NAMALWA (cell line): Measurements from ENCODE around the gene SYNGR4.
"Not testable (repeated sequence)": the region's sequence is repeated elsewhere in the genome, so short reads cannot be mapped to it uniquely, and the experiment has no call there.

Experiments used
- DNase-seq: peaks from one replicate; pipeline ENCODE4 v3.0.0-alpha.2; 2015; ENCODE audit warnings: low spot score

The SYNGR4 gene

DNA sequence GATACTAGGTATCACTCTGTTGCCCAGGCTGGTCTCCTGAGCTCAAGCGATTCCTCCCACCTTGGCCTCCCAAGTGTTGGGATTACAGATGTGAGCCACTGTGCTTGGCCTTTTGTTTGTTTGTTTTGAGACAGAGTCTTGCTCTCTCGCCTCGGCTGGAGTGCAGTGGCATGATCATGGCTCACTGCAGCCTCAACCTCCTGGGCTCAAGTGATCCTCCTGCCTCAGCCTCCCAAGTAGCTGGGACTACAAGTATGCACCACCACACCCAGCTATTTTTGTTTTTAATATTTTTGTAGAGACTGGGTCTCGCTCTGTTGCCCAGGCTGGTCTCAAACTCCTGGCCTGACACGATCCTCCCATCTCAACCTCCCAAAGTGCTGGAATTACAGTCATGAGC, 7.6 kb downstream of the SYNGR4 start:
- DNase-seq = not testable (repeated sequence)

DNA sequence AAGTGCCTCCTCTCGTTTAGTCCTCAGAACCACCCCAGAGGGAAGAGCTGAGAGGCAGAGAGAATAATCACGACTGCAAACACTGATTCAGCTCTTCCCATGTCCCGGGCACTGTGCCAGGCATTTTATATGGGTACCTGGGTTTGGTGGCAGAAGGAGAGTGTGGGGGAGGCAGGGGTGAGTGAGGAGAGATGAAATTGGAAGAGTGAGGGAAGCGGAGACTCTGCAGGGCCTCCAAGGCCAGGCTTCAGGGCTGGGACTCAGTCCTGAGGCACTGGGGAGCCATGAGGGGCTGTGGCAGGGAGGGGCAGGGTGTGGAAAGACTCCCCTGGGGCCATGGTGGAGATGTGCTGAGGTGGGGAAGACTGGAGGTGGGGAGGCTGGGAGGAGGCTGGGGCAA, 8.7 kb downstream of the SYNGR4 start:
- DNase-seq = no peak

DNA sequence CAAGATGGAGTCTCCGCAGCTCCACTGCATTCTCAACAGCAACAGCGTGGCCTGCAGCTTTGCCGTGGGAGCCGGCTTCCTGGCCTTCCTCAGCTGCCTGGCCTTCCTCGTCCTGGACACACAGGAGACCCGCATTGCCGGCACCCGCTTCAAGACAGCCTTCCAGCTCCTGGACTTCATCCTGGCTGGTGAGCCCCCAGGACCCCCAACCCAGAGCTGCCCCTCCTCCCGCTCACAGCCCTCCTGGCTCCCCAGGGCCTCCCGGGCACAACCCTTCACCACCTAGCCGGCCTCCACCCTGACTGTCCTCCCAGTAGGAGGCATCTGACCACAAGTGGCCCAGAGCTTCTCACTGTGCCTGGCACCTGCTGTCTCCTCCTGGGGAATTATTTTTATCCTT, 9.4 kb downstream of the SYNGR4 start:
- no peak for DNase-seq

DNA sequence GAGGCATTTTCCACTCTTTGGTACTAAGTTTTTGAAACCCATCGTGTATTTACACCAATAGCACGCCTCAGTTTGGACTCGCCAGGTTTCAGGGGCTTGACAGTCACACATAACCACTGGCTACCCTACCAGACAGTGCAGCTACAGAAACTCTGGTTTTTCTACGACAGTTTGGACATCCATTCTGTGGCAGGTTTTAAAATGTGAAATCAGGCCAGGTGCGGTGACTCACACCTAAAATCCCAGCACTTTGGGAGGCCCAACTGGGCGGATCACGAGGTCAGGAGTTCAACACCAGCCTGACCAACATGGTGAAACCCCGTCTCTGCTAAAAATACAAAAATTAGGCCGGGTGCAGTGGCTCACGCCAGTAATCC, 14.0 kb downstream of the SYNGR4 start:
- DNase-seq = no peak

DNA sequence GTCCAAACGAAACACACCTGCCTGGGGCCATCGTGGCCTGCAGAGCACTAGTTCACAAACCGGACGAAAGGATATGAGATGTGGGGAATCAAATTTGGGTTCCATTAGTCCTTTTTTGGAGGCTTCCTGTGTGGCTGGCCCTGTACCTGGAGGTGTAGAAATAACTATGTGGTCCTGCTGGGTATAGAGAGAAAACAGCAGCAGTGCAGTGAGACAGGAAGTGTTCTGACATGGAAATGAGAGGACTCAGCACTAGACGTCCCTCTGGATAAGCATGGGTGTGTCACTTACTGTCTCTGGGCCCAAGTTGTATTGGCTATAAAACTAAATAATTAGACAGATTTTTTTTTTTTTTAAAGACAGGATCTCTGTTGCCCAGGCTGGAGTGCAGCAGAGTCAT, 14.9 kb downstream of the SYNGR4 start:
- DNase-seq = no peak

DNA sequence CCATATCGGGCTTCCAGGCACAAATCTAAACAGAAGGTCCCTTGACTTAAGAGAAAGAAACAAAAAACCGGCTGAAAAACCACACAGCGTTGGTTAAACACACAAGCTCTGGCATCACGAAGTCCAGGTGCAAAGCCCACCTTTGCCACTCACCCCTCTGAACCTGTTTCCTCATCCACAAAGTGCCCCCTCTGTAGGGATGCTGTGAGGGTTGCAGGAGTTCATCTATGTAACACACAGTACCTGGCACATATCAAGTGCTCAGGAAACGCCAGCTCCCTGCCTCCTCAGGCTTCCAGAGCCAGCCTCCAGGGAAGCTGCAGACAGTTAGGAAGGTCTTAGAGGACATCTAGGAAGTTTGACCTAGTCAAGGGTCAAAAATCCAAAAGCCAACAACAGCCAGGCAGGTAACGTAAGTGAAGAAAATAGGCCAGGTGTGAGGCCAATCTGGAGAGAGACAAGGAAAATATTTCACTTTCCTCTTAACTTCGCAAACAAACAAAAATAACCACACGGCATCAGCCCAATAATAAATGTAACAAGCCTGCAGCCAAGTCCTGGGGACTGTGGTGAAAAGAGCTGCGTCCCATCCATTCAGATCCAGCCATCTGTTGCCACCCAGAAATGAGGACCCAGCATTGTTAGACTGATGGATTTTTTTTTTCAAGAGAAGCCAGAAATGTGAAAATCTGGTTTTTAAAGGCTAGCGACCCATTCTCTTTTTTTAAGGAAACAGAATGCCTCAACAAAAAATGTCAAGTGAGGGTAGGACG, 17.2 kb downstream of the SYNGR4 start:
- no peak for DNase-seq

DNA sequence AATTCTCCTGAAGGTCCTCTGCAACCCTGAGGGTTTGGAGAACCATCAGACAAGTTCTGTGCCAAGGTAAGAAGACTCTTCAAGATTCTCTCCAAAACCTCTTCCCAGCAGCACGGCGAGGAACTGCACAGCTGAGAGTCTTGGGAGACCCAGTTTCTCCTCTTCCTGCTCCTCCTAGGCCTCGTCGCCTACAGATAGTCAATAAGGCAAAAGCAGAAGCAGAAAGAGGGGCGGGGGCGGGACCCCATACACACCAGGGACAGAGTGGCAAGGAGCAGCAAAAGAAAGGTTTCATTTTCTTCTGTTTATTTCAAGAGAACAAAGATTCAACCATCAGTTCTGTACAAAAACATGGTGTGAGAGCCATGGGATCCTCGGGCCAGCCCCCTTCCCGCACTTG, 18.1 kb downstream of the SYNGR4 start:
- DNase-seq = no peak

DNA sequence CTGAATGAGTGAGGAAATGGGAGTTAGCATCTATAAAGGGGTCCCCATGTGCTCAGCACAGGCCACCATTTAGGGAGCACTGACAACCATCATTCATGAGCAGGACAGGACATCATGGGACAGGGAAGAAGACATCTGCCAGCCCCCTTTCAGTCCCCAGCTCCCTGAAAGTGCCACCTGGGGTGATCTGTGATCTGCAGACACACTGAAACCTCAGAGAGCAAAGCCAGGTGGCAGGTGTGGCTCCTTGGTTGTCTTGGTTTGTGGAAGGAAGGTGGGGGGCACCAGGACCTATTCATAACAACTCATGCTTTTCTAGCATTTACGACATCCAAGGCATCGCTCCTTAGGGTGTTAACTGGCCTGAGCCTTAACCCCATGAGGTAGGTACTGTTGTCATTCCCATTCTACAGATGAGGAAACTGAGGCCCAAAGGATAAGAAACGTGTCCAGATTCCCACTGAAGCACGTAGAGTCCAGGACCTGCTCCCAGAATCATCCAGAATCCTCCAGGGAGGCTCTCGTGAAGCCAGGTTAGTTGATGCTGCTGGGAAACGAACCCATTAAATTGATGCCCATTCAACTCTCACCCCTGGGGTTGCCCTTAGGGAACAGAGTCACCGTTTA, 21.4 kb downstream of the SYNGR4 start:
- DNase-seq = no peak

DNA sequence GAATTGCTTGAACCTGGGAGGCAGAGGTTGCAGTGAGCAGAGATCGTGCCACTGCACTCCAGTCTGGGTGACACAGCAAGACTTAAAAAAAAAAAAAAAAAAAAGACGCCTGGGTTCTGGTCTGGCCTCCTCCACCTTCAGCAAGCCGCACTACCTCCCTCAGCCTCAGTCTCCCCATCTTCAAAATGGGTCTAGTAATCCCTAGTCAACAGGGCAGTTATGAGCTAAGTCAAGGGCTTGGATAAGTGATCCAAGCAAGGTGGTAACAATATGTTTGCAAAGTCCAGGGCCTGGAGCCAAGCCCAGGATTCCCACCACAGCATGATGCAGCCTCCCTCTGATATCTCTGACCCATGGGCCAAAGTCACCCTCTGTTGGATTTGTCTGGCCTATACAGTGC, 22.8 kb downstream of the SYNGR4 start:
- DNase-seq = no peak

DNA sequence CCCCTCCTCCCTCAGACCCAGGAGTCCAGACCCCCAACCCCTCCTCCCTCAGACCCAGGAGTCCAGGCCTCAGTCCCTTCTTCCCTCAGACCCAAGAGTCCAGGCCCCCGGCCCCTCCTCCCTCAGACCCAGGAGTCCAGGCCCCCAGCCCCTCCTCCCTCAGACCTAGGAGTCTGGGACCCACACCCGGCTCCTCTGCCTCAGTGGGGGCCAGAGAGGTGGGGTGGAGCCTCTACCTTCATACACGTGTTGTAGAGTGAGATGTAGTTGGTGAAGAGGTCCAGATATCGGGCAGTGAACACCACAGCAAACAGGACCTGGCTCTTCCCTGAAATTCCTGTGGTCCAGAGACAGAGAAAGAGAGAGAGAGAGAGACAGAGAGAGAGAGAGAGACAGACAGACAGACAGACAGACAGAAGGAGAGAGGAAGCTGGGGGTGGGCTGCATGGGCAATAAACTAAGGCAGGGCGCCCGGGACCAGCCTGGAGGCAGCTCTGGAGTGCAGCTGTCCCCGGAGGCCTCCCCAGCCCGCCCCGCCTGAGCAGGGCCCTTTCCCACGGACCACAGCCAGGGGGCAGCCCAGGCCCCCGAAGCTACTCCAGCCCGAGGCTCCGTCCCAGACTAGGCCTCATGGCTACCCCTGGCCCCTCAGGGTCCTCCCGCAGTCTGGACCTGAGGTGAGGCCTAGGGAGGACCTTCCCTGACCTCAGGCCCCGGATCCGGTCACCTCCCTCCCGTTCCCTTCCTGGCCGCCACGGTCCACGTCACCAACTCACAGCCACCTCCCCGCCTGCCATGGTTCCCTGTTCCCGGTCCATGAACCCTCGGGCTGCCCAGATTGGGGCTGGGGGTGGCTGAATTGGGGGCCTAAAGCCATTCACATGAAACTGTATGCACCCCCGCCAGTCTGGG, 26.3 kb downstream of the SYNGR4 start:
- DNase-seq = peak; percentile 78

DNA sequence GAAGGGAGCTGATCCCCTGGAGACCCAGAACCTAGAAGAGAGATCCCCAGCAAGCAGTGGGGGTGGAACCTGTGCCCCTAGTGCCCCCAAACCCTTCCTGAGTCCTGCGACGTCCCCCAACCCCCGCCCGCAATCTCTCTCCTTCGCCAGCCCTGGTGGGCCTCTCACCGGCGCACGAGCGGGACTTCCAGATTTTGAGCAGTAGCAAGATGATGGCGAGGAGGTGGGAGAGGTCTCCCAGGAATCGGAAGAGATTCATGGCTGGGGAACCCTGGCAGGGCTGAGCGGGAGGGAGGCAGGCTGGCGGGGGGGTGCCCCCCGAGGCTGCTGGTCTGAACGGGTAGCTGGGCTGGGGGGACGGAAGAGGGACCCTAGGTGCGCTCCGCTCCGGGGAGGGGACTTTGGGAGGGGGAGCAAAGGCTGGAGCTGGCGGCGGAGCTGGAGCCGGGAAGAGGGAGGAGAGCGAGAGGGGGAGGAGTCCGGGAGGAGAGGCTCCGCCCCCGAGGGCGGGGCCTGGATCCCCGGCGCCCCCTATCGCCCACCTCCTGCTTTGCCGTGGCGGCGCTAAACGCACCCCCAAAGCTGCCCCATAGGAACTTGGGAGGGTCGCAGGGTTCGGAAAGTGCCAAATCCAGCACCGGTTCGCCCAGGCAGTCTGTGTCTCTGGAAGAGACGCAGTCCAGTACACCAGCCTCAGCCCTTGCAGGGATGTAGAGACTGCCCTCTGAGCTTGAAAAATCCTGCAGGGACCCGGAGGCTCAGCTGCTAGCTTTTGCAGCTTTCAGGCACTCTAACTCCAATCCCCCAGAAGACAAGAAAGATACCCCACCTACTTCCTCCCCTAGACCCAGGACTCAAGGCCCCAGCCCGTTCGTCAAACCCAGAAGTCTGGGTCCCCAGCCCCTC, 27.2 kb downstream of the SYNGR4 start, which contains the start of gene KDELR1:
TSS of gene KDELR1 (minus strand) at position 452 of the 906 bp plus-strand sequence. CDS start at position 259, 193 bp downstream.
- DNase-seq = peak; percentile 67

DNA sequence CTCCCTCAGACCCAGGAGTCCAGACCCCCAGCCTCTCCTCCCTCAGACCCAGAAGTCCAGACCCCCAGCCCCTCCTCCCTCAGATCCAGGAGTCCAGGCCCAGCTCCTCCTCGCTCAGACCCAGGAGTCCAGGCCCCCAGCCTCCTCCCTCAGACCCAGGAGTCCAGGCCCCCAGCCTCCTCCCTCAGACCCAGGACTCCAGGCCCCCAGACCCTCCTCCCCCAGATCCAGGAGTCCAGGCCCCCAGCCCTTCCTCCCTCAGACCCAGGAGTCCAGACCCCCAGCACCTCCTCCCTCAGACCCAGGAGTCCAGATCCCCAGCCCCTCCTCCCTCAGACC, 27.8 kb downstream of the SYNGR4 start:
- not testable (repeated sequence) for DNase-seq

DNA sequence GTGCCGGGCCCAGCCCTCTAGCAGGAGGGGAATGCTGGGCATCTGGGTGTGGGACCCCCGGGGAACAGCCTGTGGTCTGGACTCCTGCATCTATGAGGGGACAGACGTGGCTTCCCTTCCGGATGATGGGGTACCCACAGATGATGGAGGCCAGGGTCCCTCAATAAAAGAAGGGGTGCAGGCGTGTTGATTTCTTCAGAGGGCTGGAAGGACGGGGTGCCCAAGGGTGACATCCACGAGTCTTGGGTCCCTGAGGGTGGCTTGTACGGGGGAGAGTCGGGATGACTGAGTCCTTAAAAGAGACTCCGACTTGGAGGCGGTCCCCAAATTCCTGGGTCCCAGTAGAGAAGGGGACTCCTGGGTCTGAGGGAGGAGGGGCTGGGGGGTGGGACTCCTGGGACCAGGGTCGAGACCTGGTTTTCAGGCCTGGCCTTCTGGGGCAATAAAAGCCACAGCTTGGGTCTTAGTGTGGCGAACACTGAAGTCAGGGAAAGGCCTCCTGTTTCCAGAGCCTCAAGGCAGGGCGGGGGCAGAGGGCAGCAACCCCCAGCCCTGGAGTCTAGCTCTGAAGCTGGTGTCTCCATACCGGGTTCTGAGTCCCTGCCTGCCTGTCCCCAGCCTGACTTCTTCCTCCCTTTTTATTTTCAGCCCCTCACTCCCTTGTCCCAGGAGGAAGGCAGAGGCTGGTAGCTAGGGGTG, 28.8 kb downstream of the SYNGR4 start:
- no peak for DNase-seq

DNA sequence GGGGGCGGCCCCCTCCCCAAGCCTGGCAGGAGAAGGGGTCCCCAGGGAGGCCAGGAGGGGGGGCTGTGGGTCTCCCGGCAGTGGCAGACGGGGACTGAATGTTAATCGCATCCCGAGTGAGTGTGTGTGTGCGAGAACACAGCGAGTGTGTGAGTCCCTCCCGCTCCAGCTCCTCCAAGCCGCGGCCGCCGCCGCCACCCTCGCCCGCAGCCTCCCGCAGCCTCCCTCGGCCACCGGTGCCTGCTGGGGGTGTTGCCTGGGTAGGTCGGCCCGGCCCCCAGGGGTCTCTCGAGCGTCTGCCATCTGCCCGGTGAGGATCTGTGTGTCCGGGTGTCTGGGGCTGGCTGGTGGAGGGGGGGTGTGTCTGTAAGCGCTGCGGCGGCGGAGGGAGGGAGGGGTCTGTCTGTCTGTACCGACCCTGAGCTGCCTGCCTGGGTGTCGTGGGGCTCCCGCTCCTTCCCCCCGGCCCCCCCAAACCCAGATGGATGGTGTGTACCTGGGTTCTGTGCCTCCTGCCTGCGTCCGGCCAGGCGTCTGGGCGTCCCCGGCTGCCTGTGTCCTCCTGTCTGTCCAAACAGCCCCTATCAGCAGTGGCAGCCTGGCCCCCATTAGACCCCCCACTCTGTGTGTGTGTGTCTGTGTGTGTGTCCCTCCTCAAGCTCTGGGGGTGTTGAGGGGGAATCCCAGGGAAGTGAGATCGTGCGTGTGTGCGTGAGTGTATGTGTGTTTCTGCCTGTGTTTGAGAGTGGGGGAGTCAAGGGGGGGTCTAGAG, 29.6 kb downstream of the SYNGR4 start, which contains the start of gene GRIN2D:
TSS of gene GRIN2D (plus strand) at position 110 of the 772 bp plus-strand sequence. CDS start 4,725 bp downstream, outside the sequence.
- DNase-seq = no peak

DNA sequence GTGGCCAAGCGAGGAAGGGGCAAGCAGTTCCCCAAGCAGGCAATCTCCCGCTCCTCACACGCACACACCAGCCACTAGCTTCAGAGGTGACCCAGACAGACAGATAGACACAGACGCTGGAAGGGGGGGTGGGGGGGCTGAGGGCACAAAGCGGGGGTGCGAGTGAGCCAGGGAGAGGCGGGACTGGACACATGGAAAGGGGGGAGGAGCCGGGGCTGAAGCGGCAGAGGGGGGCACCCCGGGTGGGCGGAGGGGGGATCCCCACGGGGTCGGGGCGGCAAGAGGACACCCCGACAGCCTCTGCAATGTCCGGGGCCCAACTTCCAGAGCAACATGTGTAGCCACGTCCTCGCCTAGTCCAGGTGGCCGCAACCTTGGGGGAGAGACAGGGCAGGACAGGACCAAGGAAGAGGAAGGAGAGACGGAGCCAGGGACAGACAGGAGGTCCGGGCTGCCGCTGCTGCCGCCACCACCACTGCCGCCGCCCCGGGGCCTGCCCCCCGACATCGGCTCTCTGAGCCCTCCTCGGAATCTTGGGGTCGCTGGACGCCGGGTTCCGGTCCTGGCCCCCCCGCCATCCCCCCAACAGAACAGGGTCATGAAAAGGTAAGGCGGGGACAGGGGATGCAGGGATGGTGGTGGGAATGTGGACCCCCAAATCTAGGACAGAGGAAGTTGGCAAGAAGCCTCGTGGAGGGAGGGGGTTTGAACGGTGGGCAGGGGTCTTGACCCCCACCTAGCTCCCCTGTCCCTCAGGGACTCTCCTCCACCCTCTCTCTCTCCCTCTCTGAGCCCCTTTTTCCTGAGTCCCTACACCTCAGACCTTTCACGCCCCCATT, 30.4 kb downstream of the SYNGR4 start:
- no peak for DNase-seq

DNA sequence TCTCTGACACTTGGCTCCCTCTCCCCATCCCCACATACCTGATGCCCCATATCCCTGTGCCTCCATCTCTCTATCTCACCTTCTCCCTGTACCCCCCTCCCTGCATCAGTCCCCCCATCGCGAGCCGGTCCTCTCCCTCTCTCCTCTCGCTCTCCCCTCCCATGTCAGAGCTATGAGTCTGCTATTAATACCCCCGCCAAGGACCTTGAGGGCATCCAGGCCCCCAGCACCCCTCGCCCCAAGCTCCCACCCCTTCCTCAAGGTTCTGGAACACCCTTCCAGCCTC, 30.9 kb downstream of the SYNGR4 start:
- DNase-seq = no peak

DNA sequence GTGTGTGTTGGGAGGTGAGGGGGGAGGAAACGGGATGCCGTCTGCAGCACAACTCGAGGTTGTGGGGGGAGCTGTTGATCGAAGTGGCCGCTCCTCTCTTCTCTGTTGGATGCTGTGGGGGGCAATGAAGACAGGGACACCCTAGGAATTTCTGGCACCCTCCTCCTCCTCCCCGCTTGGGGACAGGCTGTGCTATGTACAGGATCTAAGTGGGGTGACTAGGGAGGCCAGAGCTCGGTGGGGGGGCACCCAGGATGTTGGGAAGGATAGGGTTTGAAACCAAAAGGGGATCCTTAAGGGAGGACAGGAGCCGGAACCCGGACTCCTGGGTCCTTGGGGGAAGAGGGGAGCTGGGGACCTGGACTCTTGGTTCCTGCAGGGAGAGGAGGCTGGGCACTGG, 31.3 kb downstream of the SYNGR4 start:
- no peak for DNase-seq

DNA sequence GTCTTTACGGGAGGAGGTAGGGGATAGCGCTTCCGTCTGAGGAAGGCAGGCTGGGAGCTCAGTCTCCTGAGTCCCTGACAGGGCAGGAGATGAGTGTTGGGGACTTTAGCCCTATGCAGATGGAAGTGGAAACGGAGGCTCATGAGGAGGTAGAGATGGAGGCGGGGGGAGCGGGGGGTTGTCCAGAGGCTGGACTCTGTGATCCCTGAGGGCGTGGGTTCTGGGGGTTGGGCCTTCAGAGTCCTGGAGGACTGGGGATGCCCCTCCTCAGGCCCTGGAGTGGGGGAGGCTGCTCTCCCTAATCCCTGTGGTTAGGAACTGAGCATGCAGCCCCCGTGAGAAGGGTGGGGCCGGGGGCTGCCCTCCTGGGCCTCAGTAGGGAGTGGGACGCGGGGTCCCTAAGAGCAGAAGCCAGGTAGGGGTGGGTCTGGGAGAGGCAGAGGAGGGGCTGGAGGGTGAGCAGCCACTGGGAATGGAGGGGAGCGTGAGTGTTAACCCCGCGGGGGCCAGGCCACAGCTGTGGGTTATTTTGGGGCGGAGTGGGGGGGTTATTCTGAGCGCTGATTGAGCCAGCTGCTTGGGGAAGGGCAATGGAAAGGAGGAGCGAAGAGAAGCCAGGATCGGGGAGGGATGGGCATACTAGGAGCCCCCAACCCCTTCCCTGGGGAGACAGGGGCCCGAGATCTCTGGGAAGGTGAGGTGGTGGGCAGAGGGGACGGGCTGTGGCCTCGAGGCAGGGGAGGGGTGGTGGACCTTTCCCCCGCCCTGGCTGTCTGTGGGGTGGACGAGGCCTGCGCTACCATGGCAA, 32.1 kb downstream of the SYNGR4 start:
- no peak for DNase-seq

DNA sequence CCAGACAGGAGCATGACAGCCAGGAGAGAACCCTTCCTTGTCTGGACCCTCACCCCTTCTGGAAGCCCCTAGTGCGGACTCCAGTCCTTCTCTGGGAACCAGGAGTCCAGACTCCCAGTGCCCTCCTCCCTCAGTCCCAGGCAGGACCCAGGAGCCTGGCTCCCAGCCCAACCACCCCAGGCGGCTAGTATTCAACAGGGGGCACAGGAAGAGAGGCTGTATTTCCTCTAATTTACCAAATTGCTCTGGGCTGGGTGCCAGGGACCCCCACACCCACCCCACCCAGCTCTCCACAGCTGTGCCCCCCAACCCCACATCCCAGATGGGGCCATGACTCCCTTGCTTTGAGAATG, 32.6 kb downstream of the SYNGR4 start:
- DNase-seq = no peak
